HG03025 (cell line): Measurements from ENCODE around the gene PTPN2.

Experiments
- ATAC-seq: cut with Tn5 transposase; IDR thresholded peaks from one replicate; pipeline ENCODE4 v1.9.1; 2021; ENCODE audit warnings: mild to moderate bottlenecking, moderate library complexity; ENCODE audit not compliant: unreplicated experiment, low FRiP score

The PTPN2 gene

DNA sequence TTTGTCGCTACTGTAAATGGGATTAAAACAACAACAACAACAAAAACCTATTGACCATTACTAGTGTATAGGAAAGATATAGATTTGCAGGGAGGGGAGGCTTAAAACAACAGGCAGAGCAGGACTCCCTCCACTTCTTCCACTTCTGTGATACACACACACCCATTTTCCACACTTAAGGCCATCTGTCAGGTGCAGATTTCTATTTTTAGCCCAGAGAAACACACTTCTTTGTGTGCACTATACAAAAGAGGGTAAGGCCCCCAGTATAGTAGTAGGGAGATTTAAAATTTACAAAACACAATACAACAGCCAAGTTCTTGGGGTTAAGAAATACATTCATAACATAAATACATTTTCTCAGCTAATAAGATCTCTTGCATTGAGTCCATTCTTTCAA is 22.4 kb downstream of the PTPN2 start:
- no peak for ATAC-seq

DNA sequence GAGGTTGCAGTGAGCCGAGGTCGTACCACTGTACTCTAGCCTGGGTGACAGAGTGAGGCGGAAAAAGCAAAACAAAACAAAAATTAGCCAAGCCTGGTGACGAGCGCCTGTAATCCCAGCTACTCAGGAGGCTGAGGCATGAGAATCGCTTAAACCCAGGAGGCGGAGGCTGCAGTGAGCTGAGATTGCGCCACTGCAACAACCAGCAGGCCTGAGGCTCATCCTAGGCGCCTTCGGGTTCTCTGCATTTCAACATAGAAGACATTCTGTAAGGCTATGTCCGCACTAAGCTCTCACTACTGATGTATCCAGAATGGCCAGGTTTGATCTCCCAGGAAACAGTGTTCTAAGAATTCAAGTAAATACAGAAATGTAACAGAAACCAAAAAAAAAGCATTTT is 23.5 kb downstream of the PTPN2 start:
- no peak for ATAC-seq

DNA sequence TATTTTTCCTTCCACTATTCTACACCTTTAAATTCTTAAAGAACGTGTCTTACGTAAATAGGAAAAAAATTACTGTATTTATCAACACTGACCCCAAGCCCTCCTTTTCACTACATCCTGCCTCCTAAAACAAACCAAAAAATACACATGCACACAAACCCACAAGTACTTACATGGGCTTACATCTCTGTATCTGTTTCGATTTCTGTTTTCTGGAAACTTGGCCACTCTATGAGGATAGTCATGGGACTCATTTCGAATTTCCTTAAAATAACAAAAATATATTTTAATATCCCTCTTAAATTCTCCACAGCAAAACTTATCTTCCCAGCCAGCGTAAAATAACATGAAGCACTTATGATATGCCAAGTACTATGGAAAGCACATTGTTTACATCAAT is 25.0 kb downstream of the PTPN2 start:
- ATAC-seq: no peak

DNA sequence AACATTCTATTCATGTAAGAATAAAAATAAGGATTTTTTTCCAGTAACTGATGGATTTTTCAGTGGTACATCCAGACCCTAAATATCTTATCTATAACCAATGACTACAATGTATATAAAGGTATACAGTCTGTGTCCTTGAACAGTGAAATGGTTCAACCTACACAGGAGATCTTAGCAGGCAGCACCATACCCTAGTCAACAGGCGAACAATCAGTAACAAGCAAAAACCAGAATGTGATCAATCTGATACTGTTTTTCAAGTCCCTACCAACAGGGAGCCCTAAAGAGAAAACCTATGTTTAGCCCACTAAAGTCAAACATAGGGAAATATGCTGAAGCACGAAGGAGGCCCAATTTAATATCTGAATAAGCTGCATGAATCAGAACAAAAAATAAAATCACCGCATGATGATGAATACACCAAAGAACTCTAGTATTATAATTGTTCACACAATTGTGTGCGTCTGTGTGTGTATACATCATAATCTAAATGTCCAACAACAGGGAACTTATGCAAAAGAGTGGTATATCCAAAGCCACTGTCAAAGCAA is 26.0 kb downstream of the PTPN2 start:
- no peak for ATAC-seq

DNA sequence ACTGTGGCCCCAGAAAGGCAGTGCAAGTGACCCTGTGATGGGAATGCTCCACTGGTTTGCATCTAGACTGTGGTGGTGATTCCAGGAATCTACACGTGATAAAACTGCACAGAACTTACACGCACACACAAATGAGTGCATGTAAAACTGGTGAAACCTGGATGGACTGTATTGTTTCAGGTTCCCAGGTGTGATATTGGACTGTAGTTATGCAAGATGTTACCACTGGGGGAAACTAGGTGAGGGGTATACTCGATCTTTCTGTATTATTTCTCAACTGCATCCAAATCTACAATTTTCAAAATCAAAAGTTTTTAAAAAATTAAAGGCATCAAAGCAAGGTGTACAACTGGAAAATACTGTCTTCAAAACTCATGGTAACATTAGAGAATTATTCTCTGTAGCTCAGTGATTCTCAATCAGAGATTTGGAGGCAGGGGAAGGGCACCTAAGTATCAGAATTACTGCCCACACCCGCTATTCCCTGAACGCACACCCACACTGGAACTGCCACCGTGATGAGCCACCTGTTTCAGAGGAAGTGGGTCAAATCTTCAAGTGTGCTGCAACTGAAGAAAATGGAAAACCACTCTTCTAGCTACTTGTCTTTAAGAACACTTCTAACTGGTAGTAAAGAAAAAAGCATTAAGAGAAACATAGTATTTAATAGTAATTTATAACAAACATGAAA is 26.7 kb downstream of the PTPN2 start:
- ATAC-seq: no peak

DNA sequence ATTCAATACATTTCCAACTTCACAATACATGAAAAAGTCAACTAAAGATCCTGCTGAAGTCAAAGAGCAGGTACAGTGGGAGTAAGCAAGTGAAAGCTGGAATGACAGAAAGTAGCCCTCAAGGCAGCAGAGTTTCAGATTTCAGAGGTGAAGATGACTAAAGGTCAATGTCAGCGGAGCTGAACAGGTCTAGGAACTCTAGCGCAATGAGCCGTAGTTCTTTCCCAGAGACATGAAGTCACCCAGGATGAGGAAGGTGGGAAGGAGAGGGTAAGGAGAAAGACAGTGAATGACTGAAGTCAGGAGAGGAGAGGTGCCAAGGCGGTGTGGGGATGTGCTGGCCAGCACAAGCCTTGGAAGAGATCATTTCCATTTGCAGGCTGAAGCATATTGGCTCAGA is 28.1 kb downstream of the PTPN2 start:
- no peak for ATAC-seq

DNA sequence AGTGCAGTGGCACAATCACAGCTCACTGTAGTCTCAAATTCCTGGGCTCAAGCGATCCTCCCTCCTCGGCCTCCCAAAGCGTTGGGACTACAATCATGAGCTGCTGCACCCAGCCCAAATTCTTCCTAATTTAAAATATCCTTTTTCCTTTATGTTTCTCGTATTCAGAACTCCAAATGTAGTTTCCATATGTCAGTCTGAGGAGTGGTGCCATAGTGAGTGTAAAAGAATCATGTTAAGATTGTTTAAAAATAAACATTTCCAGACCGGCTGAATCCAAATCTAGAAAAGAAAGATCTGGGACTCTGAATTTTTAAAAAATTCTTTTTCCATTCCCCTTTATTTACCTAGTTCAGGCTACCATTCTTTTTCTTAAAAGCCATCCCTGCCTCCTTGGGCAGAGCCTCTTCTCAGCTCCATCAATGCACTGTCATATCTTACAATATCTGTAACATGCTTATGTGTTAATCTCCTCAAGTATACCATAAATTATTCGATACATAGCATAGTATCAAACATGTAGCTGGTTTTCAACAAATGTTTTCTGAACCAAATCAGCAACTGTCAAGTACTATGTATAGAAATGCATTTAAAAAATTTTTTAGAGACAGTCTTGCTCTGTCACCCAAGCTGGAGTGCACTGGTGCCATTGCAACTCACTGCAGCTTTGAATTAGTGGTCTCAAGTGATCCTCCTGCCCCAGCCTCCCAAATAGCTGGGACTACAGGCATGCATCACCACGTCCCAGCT is 31.3 kb downstream of the PTPN2 start:
- no peak for ATAC-seq

DNA sequence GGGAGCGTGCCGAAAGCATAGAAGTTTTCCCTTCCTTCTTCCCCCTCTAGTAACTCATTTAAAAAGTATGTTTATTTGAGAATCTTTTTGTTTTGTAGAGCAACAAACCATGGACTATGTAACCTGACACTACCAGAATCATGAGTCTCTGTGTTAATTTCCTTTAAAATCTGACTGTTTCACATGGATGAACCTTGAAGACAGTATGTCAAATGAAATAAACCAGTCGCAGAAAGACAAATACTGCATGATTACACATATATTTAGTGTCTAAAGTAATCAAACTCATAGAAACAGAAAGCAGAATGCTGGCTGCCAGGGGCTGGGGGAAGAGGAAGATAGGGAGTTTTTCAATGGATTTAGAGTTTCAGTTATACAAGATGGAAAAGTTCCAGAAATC is 32.3 kb downstream of the PTPN2 start:
- no peak for ATAC-seq

DNA sequence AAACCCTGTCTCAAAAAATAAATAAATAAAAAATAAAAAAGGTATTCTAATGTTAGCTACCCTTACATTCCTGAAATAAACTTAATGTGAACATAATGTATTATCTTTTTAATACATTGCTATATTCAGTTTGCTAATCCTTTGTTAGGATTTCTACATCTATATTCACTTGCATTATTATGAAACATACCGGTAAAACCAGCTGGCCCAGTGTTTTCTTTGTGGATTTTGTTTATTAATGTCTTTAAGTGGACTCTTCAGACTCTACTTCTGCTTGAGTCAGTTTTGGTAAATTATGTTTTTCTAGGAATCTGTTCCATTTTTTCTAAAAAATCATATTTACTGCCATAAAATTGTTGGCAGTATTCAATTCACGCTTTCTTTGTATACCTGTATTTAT is 34.5 kb downstream of the PTPN2 start:
- no peak for ATAC-seq

DNA sequence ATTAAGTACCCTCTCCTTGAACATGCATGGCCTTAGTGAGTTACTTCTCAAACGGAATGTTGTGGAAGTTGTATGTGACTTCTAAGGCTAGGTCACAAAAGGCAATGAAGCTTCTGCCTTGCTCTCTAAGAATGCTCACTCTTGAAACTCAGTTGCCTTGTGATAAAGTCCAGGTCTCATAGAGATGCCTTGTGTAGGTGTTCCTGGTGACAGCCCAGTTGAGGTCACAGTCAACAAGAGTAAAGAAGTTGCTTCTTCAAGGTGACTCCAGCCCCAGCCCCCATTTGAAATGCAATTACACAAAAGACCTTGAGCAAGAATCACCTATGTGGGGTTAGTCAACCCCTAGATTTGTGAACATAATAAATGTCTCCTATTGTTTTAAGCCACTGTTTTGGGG is 35.6 kb downstream of the PTPN2 start:
- no peak for ATAC-seq

DNA sequence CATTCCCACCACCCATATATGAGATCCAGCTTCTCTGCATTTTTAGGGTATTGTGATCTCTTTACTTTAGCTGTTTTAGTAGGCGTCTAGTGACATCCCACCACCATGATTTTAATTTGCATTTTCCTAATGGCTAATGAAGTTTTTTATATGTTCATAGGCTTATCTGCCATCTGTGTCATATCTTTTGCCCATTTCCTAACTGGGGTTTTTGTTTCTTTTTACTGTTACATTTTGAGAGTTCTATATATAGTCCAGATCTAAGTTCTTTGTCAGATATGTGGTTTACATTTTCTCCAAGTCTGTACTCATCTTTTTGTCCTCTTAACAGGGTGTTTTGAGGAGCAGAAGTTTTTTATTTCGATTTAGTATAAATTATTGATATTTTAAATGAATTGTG is 39.6 kb downstream of the PTPN2 start:
- ATAC-seq: no peak

DNA sequence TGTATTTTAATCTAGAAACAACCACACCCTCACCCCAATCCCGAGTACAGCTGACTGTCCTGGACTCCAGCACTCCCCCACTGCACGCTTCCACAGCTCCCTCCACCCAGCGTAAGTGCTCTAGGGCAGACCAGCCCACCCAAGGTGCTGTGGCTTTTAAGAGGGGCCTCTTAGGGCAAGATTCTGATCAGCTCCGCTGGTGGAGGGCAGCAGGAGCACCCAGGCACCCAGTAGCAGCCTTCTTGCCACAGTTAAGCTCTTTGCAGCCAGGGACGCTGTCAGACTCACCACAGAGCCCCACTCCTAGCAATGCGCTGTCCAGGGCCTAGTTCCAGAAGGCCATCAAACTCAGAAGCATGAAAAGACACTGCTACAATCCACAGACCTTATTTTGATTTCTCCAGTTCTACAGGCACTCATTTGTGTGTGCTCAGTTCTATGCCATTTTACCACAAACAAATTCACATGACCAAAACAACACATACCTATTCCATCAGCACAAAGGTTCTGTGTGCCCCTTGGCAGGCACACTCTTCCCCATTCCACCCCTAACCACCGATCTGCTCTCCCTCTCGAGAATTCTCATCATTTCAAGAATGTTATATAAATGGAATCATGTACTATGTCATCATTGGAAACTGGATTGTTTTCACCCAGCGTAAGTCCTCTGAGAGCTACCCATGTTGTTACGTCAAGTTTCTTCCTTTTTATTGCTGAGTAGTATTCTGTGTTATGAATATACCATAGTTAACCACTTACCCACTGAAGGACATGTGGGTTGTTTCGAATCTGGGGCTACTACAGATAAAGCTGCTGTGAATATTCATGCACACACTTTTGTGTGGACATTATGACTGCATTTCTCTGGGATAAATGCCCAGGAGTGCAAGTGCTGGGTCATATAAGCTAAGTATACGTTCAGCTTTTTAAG is 40.4 kb downstream of the PTPN2 start:
- no peak for ATAC-seq

DNA sequence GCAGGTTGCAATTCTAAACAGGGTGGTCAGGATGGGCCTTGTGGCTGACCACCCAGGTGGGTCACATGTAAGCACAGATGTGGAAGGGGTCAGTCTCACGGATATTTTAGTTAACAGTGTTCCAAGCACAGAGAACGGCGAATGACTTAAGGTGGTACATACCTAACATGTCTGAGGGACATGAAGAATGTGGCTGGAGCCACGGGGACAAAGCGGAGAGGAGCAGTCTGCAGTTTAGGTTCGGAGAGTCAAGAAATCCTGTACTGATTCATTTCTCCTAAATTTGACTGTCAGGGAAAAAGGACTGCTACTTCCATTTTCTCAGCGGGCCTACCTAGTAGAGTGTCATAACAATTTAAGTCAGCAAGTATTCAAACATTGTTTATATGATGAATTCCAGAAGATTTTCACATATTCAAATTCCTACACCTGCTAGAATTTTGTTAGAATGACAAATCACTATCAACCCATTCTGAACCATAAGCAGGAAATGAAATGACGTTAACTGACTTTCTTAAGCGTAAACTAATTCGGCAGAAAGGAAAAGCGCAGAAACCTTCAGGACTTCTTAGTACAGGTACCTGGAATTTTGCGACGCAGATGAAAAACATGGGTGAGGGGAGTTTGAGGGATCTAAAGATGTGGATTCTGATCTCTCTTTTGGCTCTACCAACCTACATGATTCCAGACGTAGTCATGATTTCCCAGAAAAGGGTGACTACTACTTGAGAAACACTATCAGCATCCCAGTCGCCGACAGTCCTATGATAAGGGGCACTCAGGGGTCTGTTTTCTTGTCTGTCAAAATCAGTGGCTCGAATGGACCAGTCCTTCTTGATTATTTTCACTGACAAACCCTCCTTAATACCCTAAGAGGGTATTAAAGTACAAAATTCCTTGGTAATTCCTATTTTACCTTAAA is 41.3 kb downstream of the PTPN2 start:
- no peak for ATAC-seq

DNA sequence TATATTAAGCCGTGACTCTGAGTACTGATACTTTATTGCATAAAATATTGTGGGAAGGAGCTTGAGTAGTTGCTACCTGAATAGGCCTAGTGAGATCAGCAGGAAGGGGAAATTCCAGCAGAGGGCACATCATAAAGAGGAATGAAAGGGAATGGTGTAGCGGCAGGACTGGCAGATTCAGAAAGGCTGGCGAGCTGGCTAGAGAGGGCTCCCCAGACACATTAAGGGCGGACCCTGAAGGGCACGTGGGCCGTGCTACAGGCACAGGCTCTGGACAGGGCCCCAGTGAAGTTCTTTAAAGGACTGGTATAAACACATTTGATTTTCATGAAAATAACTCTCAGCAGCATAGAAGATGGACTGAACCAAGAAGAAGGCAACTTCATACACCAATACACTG is 43.0 kb downstream of the PTPN2 start:
- ATAC-seq: no peak

DNA sequence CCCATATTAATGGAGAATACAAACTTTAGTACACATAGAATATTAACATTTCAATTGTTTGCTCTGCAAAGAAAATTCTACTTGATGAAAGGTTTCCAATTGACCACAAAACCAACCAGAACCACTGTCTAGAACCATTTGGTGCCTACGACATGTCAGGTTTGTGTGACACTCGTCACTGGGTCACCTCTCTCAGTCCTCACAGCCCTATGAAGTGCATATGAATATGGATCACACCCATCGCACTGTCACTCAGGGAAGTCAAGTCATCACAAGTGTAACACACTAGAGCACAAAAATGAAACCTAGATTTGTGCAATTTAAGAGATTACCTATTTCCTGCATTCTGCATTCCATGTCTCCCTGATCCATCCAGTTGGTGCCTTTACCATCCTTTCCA is 43.7 kb downstream of the PTPN2 start:
- no peak for ATAC-seq

DNA sequence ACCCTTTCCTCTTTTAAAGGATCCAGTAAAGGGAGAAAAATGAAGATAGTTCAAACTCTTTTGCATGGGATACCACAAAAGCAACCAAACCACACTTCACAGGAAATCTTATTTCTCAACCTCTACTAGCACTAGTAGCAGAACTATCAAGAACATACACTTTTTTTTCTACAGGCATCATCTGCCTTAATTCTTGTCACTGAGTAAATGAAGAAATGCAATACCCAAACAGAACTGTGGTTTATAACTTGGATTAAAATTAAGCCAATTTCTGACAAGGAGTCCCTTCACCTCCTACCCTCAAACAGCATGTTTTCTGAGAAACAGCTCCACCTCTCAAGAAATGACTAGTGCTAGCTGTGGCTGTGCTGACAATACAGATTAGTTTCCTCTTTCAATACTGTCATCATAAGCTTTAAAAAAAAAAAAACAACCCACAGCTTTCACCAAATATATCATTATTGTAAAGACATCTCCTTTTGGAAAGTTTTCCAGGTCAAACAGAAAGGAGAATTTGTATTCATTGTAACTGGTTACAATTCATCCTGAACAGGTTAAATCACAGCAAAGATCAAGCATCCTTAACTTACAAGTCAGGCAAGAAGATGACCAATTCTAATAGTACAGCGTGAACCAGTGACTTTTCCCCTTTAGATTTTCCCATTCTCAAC is 44.4 kb downstream of the PTPN2 start:
- peak; percentile 74 for ATAC-seq

DNA sequence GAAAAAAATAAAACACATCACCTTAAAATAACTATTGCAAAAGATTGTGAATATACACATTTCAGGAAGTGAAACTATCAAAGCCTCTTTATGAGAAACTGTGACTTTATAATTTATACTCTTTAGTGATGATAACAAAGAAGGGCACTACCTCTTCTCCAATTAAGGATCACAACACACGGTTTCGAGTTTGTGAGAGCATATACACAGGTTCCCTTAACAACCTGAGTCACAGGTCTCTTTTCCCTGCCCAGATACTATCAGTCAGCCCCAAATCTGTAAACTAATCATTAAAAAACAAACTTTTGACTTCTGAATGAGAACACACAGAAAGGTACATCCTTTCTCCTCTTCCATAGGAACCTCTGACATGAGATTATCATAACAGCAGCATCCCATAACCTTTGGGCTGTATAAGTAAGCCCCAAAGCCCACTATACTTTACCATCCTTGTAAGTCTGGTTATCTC is 44.9 kb downstream of the PTPN2 start:
- peak; percentile 27 for ATAC-seq

DNA sequence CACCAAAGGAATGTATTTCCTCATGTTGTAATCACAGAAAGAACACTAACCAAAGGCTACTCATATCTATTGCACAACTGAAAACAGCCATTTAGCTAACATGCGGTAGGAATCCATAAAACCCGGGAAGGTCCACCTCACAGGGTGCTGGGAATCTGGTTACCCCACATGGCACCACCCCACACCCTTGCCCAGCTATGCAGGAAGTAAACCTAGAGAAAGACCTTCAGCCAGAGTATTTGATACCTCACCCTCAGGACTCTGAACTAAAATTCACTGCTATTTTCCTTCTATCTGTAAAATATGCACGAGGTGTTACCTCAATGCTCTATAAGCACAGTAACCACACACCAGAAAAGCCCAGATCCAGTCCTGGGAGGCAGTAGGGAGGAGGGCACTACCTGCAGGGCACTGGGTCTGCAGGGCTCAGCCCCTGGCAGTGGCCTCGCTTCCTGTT is 45.8 kb downstream of the PTPN2 start:
- no peak for ATAC-seq

DNA sequence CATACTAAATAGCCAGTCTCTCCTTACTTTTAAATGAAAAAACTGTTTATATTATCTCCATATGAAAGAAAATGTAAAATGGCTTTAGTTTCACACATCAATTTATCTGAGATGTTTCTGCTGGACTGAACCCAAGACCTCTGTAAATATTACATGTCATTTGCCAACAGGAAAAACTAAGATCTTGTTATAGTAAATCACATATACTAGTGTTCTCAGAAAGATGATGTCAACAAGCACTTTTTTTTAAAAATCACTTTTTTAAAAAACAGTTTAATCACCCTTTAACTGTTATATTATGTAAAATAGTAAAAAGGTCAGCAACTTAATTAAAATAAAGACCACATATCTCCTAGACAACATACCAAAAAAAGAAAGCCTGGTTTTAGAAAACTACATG is 46.3 kb downstream of the PTPN2 start:
- ATAC-seq: no peak
